CD14-positive monocyte (primary cell): ENCODE results near the gene CCDC13. TPM values are rescaled to one million over a fixed set of nuclear protein-coding genes. Genes with fewer than 3 reads are reported as not detected.

Experiments
- DNase-seq, 3 donors: peaks; one replicate each; pipeline ENCODE4 v3.0.0-alpha.2; 2011 to 2022
- H2AFZ ChIP-seq: 2 replicates; pipeline ENCODE4 v1.6.0; 2012; ENCODE audit warnings: mild to moderate bottlenecking, low read depth, low read length, inconsistent platforms; ENCODE audit not compliant: insufficient read depth, poor library complexity, severe bottlenecking
- H3K27ac ChIP-seq, 2 donors: 1 replicate in 1 of 2; 2 replicates in 1 of 2; pipeline ENCODE4 v1.5.1; 2012 to 2013; ENCODE audit warnings: low read length in 2 of 2, control low read depth in 1 of 2, inconsistent platforms in 1 of 2, low read depth in 1 of 2, mild to moderate bottlenecking in 1 of 2
- H3K27me3 ChIP-seq, 2 donors: one replicate each; pipeline versions ENCODE4 v1.6.0 to v1.6.1; 2011 to 2013; ENCODE audit warnings: low read length in 2 of 2; ENCODE audit not compliant: control insufficient read depth in 2 of 2, insufficient read depth in 2 of 2
- H3K36me3 ChIP-seq, 2 donors: replicated peaks in 1 of 2; 1 replicate in 1 of 2; 2 replicates in 1 of 2; pipeline versions ENCODE4 v1.5.1 to v1.6.1; 2012 to 2013; ENCODE audit warnings: low read length in 2 of 2, control low read depth in 1 of 2, inconsistent platforms in 1 of 2, mild to moderate bottlenecking in 1 of 2; ENCODE audit not compliant: insufficient read depth in 2 of 2, control insufficient read depth in 1 of 2
- H3K4me1 ChIP-seq, 2 donors: 1 replicate in 1 of 2; 2 replicates in 1 of 2; pipeline versions ENCODE4 v1.5.1 to v1.6.1; 2012 to 2013; ENCODE audit warnings: low read length in 2 of 2, control low read depth in 1 of 2, inconsistent platforms in 1 of 2, mild to moderate bottlenecking in 1 of 2, moderate library complexity in 1 of 2; ENCODE audit not compliant: insufficient read depth in 2 of 2, control insufficient read depth in 1 of 2
- H3K4me2 ChIP-seq: replicated peaks from 2 replicates; pipeline ENCODE3; 2012; ENCODE audit warnings: low read length, moderate library complexity, mild to moderate bottlenecking; ENCODE audit not compliant: poor library complexity, severe bottlenecking; ENCODE audit errors: extremely low read depth
- H3K4me3 ChIP-seq, 3 experiments: fragments of 200-600 bp in 1 of 3; sonication (generic) in 1 of 3; replicated peaks in 1 of 3; 1 replicate in 2 of 3; 2 replicates in 1 of 3; pipeline ENCODE4 v1.5.1; 2011 to 2013; ENCODE audit warnings: low read length in 3 of 3, mild to moderate bottlenecking in 3 of 3, control low read depth in 2 of 3, low read depth in 2 of 3, inconsistent platforms in 1 of 3, moderate library complexity in 1 of 3
- H3K79me2 ChIP-seq: 2 replicates; pipeline ENCODE4 v1.6.0; 2012; ENCODE audit warnings: mild to moderate bottlenecking, control low read depth, inconsistent platforms, low read length, moderate library complexity; ENCODE audit not compliant: insufficient read depth
- H3K9ac ChIP-seq: 2 replicates; pipeline ENCODE4 v1.6.0; 2017; ENCODE audit warnings: low read length, mild to moderate bottlenecking; ENCODE audit not compliant: insufficient read depth, poor library complexity, severe bottlenecking
- H3K9me3 ChIP-seq, 2 donors: replicated peaks in 1 of 2; 1 replicate in 1 of 2; 2 replicates in 1 of 2; pipeline versions ENCODE4 v1.5.1 to v1.6.1; 2012 to 2013; ENCODE audit warnings: low read length in 2 of 2, control low read depth in 1 of 2; ENCODE audit not compliant: control insufficient read depth in 1 of 2, insufficient read depth in 1 of 2
- H4K20me1 ChIP-seq: 2 replicates; pipeline ENCODE4 v1.6.0; 2012; ENCODE audit warnings: mild to moderate bottlenecking, low read length, control low read depth, moderate library complexity; ENCODE audit not compliant: insufficient read depth
- H3K27ac Mint-ChIP-seq, 7 donors: one replicate each; pipeline ENCODE4 v1.8.0; 2020; ENCODE audit warnings: mild to moderate bottlenecking in 7 of 7, mixed read lengths in 7 of 7, moderate library complexity in 6 of 7, inconsistent platforms in 2 of 7
- H3K27me3 Mint-ChIP-seq, 3 donors: one replicate each; pipeline ENCODE4 v1.8.0; 2021 to 2022; ENCODE audit warnings: low read depth in 3 of 3, mild to moderate bottlenecking in 3 of 3, mixed read lengths in 3 of 3, moderate library complexity in 3 of 3, inconsistent platforms in 1 of 3
- H3K36me3 Mint-ChIP-seq, 2 donors: one replicate each; pipeline ENCODE4 v1.8.0; 2020; ENCODE audit warnings: mixed read lengths in 2 of 2, inconsistent platforms in 1 of 2, mild to moderate bottlenecking in 1 of 2
- H3K4me1 Mint-ChIP-seq: one replicate; pipeline ENCODE4 v1.8.0; 2020; ENCODE audit warnings: mild to moderate bottlenecking, mixed read lengths
- H3K4me3 Mint-ChIP-seq, 2 donors: one replicate each; pipeline ENCODE4 v1.8.0; 2020; ENCODE audit warnings: mild to moderate bottlenecking in 2 of 2, mixed read lengths in 2 of 2, moderate library complexity in 1 of 2
- H3K9me3 Mint-ChIP-seq, 7 donors: one replicate each; pipeline ENCODE4 v1.8.0; 2020 to 2022; ENCODE audit warnings: mixed read lengths in 7 of 7, mild to moderate bottlenecking in 6 of 7, moderate library complexity in 6 of 7, inconsistent platforms in 2 of 7
- CTCF ChIP-seq: fragments of 200-600 bp; IDR thresholded peaks from one replicate; pipeline ENCODE4 v1.8.0; 2022; ENCODE audit warnings: antibody characterized with exemption, mild to moderate bottlenecking
- WGBS: methylation state at CpG from one replicate; pipeline ENCODE4 v1.1.5; 2013; ENCODE audit warnings: missing lambda C conversion rate; ENCODE audit not compliant: insufficient coverage; 5-methylcytosine and 5-hydroxymethylcytosine counted together
- intact Hi-C, 2 donors: fragments of 100-400 bp; cut with micrococcal nuclease; formaldehyde crosslinking; loops; one replicate each; pipeline versions ENCODE4 v1.15.0 to v1.15.1; 2023
- polyA plus RNA-seq, 3 donors: library from polyadenylated mRNA; depleted of rRNA in 1 of 3; unstranded in 2 of 3; stranded (reverse) in 1 of 3; fragments of 300-500 nt in 2 of 3; fragments of >200 nt in 1 of 3; fragmentation: Illumina TruSeq in 2 of 3; gene quantifications; 1 replicate in 2 of 3; 2 replicates in 1 of 3; pipeline ENCODE4 v1.2.3, GENCODE V29; 2012 to 2021

Gene CCDC13
- polyA plus RNA-seq, 3 donors = 0.97 to 2.4 (median 1.8) TPM

GRCh38 chr3:42786631-42787030 lies 13.6 kb upstream of the CCDC13 start:
- DNase-seq = no peak
- Histone ChIP-seq H2AFZ (no peak overlapping the region), H3K36me3 (peaks cover 23 to 64% of the 10 kb centered on the region in 2 donors), H3K9me3 (no peaks in the 10 kb centered on the region), H3K27me3 (no peaks in the 10 kb centered on the region), H3K79me2 (no peaks in the 10 kb centered on the region), H3K4me3 (no peak overlapping the region), H3K27ac (no peak overlapping the region), H3K4me2 (no peak overlapping the region), H4K20me1 (peaks cover 5% of the 10 kb centered on the region), H3K9ac (no peak overlapping the region), H3K4me1 (no peaks in the 10 kb centered on the region)
- H3K4me1 Mint-ChIP-seq = no peaks in the 10 kb centered on the region
- H3K36me3 Mint-ChIP-seq = peaks cover 46 to 65% of the 10 kb centered on the region in 2 donors
- H3K27me3 Mint-ChIP-seq = no peaks in the 10 kb centered on the region
- no peak for TF ChIP-seq CTCF
- no peak overlapping the region for H3K4me3 Mint-ChIP-seq
- H3K27ac Mint-ChIP-seq = no peak overlapping the region
- no peaks in the 10 kb centered on the region for H3K9me3 Mint-ChIP-seq
- intact Hi-C loops = loop anchor here in 1 of 2 donors (10.0 kb wide), 1 partner anchor 48 kb away; no protein-coding TSS in a partner anchor
- 100% methylated on average over 2 of the region's 2 CpGs for WGBS

- no peak overlapping the region for H3K27ac Mint-ChIP-seq
- H3K36me3 ChIP-seq = peaks cover 23 to 61% of the 10 kb centered on the region in 2 donors
- no CpG with 5 or more reads among the region's 1 CpG for WGBS
Observed at GRCh38 chr3:42786212-42786611, 13.2 kb upstream of the CCDC13 start.

More at GRCh38 chr3:42786212-42786611, 13.2 kb upstream of the CCDC13 start:
- Mint-ChIP-seq H3K4me1 (no peaks in the 10 kb centered on the region), H3K4me3 (no peak overlapping the region), H3K9me3 (peaks cover 0 to 2% (median 0%) of the 10 kb centered on the region in 7 donors), H3K36me3 (peaks cover 44 to 69% of the 10 kb centered on the region in 2 donors), H3K27me3 (no peaks in the 10 kb centered on the region)
- no peaks in the 10 kb centered on the region for H3K4me1 ChIP-seq
- no peak overlapping the region for H2AFZ ChIP-seq
- no peak overlapping the region for H3K4me2 ChIP-seq
- no peaks in the 10 kb centered on the region for H3K79me2 ChIP-seq
- DNase-seq = no peak
- H4K20me1 ChIP-seq = peaks cover 5% of the 10 kb centered on the region
- no peak overlapping the region for H3K4me3 ChIP-seq
- no peak overlapping the region for H3K27ac ChIP-seq
- intact Hi-C loops = loop anchor here in 1 of 2 donors (10.0 kb wide), 1 partner anchor 49 kb away; no protein-coding TSS in a partner anchor
- no peaks in the 10 kb centered on the region for H3K27me3 ChIP-seq
- no peaks in the 10 kb centered on the region for H3K9me3 ChIP-seq
- H3K9ac ChIP-seq = no peak overlapping the region
- no peak for TF ChIP-seq CTCF
